C4-2B (cell line): ENCODE data around the gene DNASE1.

Source experiments
- ZFX ChIP-seq: fragments of 450-650 bp; IDR thresholded peaks from 2 replicates; pipeline ENCODE4 v1.6.1; 2017
- TF ChIP-seq, protein P1 (sequence below): fragments of 450-650 bp; conservative IDR thresholded peaks from 2 replicates; pipeline ENCODE4 v1.5.1; 2017; ENCODE audit warnings: mild to moderate bottlenecking

DNA sequence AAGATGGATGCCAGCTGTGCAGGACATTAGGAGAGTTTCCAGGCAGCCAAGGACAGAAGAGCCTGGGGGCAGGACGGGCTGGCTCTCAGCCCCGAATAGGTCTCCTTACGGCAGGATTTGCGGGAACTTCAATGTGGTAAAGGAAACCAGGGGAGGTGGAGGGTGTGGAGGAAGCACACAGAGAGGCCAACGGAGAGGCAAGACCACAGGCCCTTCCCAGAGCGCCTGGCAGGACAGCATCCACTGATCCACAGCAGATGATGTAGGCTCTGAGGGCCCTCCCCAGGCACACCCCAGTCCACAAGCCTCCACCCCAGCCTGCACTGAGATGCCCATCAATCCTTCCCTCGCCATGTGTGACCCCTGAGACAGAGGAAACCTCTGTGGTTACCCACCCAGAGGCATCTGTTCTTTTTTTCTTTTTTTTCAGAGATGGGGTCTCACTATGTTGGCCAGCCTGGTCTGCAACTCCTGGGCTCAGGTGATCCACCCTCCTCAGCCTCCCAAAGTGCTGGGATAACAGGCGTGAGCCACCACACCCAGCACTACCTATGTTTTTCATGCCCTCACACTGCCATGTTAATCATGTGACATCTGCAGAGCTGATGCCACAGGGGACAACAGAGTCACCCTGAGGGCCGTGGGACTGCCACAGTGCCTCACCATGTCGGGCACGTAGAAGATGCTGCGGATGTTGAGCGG, 19.3 kb downstream of the DNASE1 start:
- TF ChIP-seq, protein P1, sequence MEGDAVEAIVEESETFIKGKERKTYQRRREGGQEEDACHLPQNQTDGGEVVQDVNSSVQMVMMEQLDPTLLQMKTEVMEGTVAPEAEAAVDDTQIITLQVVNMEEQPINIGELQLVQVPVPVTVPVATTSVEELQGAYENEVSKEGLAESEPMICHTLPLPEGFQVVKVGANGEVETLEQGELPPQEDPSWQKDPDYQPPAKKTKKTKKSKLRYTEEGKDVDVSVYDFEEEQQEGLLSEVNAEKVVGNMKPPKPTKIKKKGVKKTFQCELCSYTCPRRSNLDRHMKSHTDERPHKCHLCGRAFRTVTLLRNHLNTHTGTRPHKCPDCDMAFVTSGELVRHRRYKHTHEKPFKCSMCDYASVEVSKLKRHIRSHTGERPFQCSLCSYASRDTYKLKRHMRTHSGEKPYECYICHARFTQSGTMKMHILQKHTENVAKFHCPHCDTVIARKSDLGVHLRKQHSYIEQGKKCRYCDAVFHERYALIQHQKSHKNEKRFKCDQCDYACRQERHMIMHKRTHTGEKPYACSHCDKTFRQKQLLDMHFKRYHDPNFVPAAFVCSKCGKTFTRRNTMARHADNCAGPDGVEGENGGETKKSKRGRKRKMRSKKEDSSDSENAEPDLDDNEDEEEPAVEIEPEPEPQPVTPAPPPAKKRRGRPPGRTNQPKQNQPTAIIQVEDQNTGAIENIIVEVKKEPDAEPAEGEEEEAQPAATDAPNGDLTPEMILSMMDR, result no peak
- no peak for TF ChIP-seq ZFX
